DMS114 treated with DMSO at 0.1 percent for 48 hours (cell line): ENCODE results near the gene ZNF444.

Source experiments
- DNase-seq: peaks from one replicate; lab custom pipeline; 2025; ENCODE audit not compliant: unreplicated experiment; lab: John Stamatoyannopoulos, UW

The ZNF444 gene

DNA sequence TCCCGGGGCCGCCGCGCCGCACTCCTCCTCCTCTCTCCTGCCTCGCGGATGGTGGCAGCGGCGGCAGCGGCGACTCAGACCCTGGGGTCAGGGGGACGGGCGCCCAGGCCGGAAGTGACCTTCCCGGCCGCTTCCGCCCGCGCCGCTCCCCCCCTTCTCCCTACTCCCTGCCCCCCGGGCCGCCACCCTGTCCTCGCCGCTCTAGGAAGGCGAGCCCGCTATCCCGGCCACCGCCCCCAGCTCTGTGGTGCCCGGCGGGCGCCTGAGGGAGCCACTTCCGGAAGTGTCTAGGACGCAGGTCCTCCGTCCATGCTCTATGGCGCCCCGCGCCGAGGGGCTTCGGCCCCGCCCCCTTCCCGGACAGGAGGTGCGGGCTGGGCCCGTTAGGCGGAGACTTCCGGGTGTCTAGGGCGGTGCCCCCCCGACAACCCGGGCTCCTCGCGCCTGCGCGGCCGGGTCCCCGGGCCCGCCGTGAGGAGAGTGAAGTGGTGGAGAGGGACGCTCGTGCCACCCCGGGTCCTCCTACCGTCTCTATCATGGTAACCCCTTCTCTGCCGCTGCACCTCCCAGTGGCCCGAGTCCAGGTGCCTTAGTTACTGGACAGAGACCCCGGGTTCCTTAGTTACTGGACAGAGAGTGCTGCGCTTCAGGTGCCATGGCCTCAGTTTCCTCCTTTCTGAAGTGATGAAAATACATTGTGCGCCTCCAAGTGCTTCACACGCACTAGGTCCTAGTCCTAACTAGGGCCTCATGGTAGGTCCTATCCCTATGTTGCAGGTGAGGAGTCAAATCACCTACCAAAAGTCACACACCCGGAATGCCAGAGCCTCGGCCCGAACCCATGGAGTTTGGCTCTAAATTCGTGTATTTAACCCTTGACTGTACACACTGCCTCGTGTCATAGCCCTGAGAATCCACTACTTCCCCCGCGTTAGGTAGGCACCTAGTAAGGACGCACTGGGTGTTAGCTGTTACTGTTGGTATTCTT lies 19.6 kb upstream of the ZNF444 start, which contains the start of gene ZNF787:
ZNF787 (minus strand) TSS at position 116 of the 988 bp plus-strand sequence. CDS start 18,078 bp downstream, outside the sequence.
- DNase-seq = peak; percentile 91

DNA sequence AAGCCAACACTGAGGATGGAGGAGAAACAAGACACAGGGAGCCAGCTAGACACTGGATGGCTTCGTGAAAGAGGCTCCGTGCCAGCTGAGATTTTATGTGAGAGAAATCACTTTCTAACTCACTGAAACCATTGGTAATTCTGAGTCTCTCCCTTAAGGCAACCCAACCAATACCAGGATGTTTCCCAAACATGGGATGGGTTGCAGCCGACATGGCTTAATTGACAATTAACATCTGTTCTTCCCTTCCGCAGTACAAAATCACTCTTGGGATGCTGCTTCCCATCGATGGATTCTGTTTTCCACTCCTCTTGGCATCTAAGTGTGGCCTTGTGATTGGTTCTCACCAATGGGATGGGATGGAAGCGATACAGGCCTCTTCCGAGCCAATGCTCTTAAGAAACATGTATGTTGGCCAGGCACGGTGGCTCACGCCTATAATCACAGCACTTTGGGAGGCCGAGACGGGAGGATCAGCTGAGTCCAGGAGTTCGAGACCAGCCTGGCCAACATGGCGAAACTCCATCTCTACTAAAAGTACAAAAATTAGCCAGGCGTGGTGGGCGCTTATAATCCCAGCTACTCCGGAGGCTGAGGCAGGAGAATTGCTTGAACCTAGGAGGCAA lies 17.7 kb upstream of the ZNF444 start:
- DNase-seq = no peak

DNA sequence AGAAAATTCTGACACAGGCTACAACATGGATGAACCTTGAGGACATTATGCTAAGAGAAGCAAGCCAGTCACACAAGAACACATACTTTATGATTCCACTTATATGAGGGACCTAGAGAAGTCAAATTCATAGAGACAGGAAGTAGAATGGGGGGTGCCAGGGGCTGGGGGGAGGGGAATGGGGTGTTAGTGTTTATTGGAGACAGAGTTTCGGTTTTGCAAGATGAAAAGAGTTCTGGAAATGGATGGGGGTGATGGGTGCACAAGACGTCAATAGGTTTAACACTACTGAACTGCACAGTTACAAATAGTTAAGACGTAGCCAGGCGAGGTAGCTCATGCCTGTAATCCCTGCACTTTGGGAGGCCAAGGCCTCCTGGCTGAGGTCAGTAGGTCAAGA lies 16.5 kb upstream of the ZNF444 start:
- DNase-seq = no peak

DNA sequence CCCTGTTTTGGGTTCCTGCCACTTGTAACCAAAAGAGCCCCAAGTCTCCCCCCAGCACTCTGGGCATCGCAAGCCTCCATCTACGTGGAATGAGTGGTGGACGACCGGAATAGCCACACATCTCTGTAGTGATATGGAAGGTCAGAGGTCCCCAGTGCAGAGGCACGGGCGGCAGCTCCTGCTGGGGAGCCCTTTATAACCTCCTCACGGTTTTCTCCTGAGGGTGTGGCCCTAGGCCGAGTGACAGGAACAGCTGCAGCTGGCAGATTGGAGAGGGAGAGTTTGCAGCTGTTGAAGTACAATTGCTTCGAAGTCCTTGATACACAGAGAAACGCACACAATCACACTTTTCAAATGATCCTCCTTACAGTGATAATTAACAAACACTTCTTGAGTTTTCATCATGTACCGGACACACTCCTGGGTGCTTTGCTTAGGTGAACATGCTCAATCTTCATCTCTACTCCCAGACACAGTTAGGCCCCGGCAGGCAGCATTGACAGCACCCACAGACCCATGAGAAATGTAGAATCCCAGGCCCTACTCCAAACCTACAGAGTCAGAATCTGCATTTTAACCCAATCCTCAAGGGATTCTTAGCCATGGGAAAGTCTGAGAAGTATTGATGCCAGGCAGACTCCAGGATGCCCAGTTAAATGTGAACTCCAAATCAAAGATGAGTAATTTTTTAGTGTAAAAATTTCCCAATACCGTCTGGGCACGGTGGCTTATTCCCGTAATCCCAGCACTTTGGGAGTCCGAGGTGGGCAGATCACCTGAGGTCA lies 15.1 kb upstream of the ZNF444 start:
- DNase-seq = no peak

DNA sequence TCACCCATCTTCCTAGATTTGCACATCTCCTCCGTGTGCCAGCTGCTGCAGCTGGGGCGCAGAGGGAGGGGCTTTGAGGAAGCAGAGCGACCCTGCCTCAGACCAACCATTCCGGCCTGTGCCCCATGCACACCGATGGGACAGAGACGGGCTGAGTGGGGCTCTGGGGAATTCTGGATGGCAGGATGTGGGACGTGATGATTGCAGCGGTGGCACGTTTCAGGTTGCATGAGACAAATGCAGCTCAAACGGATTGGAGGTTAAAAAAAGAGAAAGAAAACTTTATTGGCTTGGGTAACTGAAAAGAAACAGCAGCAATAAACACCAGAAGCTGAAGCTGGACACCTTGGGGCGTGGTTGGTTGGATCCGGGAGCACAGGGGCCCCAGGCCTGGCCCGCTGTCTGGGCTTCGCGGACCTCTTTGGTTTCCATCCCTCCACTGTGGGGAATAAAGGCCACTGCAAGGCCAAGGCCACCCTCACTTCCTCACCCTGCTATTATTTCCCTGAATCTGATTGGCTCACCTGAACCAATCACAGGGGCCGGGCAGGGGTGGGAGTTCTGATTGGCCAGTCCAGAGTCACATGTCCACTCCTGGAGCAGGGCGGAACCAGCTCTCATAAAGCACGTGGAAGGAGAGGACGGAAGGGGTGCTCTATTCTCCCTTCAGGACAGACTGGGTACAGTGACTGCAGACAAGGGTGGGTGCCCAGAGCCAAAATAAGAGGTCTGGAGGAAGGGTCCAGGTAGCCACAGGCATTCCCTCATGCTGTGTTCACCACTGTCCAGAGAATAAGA lies 13.9 kb upstream of the ZNF444 start:
- no peak for DNase-seq

DNA sequence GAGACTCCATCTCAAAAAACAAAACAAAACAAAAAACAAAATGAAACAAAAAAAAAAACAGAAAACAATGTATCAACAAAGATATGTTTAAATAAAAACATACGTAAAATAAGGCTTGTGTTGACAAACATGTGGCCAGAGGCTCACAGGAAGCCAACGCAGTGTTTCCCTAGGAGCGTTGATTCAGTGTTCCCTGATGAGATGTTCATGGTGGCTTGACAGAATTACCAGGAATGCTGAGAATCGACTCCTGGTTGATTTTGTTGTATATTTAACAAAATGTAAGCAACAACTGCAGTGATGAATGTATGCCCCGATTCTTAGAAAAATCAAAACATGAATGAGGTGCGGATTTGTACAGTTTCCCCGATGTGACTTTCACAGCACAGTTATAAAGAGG lies 11.1 kb upstream of the ZNF444 start:
- DNase-seq = no peak

DNA sequence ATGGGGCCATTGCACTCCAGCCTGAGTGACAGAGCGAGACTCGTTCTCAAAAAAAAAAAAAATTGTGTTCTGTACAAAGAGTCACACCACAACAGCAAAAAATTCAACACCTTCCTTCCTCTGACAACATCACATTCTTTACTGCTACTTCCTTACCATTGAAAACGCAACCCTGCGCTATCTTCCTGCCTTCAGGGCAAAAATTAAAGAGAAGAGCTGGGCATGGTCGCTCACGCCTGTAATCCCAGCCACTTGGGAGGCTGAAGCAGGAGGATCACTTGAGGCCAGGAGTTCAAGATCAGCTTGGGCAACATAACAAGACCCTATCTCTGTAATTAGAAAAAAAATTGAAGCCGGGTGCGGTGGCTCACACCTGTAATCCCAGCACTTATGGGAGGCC lies 9.4 kb upstream of the ZNF444 start:
- DNase-seq = no peak

DNA sequence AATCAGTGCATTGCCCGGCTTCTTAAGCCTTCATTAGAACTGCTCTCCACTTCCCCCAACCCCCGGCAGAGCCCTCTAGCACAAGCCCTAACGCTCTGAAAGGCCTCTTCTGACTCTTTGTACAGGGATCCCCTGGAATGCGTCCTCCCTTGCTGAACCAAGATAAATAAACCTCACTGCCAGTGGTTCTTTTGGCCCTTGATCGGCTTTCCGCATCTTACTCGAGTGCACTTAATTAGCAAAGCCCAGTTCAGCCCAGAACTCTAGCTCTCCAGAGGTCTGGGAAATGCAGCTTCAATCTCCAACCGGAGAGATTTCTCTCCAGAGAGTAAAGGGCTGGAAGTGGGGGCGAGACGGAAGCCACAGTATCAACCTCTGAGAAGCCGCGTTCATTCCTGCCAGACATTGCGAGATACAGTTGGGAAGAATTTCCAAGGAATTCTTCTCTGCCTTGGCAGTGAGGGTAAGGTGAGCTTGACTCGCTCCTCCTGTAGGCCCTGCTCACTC lies 8.7 kb upstream of the ZNF444 start:
- no peak for DNase-seq

DNA sequence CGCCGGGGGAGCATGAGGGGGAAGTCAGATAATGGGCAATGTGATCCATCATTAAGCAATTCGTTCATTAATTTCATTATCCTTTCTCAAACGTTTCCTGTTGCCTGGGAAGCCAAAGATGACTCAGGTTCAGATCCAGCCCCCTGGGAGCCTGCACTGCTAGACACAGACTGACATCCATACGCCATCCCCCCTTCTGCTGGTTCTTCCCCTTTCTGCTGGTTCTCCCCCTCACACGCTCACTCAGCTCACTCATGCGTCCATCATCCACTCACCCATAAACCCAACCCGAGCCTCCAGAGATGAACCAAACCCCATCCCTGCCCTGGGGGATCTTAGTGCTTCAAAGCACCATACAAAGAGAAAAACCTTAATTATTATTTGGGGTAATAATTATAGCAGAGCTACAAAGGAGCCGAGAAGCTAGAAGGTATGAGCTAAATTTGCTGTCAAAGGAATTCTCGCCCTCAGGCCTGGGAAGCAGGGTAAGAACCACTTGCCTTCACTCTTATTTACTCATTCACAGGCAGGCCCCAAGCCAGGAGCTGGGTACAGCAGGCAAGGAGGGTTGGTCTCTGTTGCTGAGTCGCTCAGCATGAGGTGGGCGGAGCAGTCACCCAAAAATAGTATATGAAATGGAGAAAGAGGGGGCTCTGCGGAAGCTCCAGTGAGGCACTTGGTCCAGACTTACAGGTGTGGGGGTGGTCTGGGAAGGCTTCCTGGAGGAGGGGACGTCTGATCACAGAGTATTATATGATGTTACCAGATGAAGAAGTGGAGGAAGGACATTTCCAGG lies 7.0 kb upstream of the ZNF444 start:
- no peak for DNase-seq

DNA sequence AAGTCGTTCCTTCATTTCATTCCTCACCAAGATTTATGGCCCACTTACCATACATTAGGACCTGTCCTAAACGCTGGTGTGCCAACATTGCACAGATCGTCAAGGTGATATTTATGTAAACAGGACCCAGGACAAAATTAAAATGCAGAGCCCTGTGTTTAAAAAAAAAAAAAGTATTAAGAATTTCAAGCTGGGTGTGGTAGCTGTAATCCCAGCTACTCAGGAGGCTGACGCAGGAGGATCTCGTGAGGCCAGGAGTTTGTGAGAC lies 6.5 kb upstream of the ZNF444 start:
- DNase-seq = no peak

DNA sequence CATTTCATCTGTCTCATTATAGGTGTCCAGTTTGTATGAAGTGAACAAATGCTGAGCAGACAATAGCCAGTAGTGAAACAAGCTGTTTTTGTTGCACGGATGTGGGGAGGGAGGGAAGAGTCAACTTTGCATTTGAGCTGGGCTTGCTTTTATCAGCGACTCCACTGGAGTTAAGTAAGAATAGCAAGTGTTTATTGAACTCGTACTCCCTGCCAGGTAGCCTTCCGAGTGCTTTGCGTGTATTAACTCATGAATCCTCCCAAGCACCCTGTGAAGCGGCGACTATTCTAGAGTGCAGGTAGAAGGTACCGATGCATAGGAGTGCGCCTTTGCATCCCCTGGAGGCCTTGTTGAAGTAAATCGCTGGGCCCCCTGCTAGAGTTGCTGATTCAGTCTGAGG lies 4.7 kb upstream of the ZNF444 start:
- DNase-seq = no peak

DNA sequence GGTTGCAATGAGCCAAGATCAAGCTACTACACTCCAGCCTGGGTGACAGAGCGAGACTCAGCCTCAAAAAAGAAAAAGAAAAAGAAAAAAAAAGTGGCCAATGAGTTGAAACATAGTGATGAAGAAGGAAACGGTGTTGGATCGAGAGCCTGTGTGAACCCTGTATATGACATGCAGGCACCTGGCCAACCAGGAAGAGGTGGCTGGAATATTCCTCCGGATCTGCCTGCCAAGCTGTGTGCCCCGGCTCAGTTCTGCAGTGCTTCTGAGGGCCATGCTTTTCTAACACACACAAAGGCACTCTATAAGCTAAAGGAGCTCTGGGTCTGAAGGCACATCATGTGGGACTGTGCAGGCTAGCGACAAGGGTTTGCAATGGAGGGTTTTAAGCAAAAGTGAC lies 3.7 kb upstream of the ZNF444 start:
- no peak for DNase-seq

DNA sequence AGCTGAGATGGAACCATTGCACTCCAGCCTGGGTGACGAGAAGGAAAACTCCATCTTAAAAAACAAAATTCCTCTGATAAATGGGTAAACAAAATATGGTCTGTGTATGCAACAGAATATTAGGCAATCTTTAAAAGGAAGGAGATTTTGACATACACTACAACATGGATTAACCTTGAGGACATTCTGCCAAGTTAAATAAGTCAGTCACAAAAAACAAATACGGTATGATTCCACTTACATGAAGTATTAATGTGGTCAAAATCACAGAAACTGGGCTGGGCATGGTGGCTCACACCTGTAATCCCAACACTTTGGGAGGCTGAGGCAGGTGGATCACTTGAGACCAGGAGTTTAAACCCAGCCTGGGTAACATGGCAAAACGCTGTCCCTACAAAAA lies 3.0 kb upstream of the ZNF444 start:
- no peak for DNase-seq

DNA sequence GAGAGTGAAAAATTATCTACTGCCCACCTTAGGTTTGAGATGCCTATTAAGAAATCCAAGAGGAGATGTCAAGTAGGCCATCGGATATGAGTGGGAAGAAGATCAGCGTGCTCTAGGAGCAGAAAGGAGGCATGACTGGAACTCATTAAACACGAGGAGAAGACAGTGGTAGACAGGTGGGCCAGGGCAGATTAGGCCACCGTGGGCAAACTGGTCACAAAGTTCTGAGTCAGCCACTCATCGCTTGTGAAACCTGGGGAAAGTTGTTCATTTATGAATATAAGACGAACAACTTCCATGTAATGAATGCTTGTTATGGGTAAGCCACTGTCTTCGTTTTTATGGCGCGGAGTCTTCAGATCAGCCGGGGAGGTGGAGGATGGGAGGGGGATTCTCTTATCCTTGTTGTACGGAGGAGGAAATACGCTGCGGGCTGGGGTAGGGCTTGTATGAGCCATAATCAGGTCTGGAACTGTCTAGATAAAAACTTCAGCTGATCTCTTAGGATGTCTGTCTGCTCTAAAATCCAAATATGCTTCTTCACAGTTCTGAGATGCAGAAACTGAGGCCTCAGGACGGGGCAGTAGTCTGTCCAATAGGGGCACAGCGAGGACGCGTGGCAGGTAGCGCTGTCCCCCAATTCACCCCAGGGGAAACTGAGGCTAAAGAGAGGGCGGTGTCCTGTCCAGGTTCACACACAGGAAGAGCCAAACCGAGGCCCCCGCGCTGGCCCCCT lies 1.1 kb upstream of the ZNF444 start:
- DNase-seq = no peak

DNA sequence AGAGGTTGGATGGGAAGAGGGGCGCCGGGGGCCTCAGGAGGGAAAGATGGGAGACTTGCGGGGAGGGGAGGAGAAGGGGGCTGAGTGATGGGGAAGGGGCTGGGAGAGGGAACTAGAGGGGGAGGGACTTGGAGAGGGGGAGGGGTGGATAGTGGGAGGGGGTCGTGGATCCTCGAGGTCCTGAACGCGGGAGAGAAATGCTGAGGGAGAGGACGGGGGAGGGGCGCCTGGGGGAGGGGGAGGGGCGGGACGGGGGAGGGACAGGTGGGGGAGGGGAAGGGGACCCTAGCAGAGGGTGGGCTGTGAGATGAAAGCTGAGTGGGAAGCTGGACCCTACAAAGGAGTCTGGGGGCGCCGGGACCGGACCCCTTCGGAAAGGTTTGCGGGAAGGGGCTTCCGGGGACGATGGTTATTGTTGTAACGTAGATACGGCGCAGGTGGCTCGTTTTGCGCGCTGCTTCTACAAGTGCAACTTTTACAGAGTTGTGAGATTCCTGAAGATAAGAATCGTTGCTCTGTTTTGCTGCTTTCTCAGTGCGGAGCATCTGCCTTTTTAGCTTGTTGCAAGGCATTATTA lies 418 bp downstream of the ZNF444 start:
- DNase-seq = no peak

DNA sequence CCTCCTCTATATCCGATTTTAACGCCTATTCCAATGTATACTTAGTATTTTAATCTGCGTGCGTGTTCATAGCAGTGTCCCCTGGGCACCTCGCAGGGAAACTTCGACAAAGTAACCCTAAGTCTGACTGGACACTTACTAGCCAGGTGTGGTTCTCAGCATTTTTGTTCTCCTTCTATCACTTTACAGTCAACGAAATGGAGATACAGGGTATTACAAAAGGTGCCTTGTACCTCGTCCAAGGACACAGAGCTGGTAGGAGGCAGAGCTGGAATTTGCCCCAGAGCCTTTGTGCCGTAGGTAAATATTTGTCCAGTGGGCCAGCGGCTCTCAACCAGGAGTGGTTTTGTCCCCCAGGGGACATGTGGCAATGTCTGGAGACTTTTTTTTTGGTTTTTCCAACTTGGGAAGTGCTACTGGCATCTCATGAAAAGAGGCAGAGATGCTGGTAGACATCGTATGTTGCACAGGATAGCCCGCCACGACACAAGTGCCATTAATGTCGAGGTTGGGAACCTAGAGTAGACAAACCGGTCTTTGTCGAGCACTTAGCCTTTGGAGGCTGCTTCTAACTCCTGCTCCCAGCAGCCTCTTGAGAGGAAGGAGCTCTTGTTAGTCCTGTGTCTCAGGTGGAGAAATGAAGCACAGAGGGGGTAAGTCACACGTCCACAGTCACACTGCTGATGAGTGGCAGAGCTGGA lies 1.1 kb downstream of the ZNF444 start:
- no peak for DNase-seq

DNA sequence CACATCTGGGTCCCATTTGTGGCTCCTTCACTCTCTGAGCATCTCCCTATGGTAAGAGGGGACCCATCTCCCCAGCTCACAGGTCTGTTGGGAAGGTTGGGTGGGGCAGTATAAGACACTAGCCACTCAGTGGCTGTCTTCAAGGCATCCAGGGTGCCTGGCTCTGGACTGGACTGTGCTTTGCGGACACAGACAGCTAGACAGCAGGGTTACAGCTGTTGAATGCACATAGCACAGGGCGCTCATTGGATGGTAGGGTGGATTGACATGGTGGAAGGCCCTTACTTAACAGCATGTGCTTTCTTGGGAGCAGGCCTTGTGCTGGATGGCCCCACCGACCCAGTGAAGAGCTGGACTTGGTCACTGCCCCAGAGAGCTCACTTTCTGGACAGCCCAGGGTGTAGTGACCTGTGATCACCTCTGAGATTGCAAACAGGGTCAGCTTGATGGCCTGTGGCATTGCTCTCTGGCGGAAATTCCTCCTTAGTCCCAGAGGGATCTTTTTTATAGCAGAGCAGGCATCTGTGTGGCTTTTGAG lies 1.9 kb downstream of the ZNF444 start:
- no peak for DNase-seq

DNA sequence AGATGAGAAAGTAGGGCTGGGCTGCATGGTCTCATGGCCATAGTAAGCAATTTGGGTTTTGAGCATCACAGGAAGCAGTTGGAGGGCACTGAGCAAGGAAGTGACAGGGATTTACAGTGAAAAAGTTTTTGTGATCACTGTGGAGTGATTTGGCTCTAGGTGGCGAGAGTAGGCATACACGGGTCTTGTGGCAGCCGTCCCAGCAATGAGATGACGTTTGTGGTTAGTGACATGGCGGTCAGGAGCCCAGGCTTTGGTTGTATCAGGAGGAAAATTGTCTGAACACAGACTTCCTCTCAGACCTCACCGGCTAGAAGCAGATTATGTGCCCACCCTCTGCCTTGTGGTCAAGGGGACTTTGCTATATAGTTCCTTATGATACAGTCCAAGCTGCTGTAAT lies 3.3 kb downstream of the ZNF444 start:
- no peak for DNase-seq
